Loucy (cell line): ENCODE results near the gene GMEB2.

Experiments used
- H2AFZ ChIP-seq: fragments of 200-600 bp; sonication (generic); 2 replicates; pipeline ENCODE4 v1.6.0; 2016; ENCODE audit warnings: antibody characterized with exemption, mild to moderate bottlenecking, low read length, moderate library complexity
- H3F3A ChIP-seq: fragments of 200-600 bp; 2 replicates; pipeline ENCODE4 v1.6.0; 2016; ENCODE audit warnings: antibody characterized with exemption, low read depth, mild to moderate bottlenecking
- H3K27me3 ChIP-seq: fragments of 200-600 bp; sonication (generic); 2 replicates; pipeline ENCODE4 v1.6.1; 2014; ENCODE audit warnings: low read length, mild to moderate bottlenecking; ENCODE audit not compliant: insufficient read depth, poor library complexity, severe bottlenecking
- H3K36me3 ChIP-seq: fragments of 200-600 bp; sonication (generic); 2 replicates; pipeline ENCODE4 v1.6.1; 2016; ENCODE audit warnings: low read length; ENCODE audit not compliant: insufficient read depth
- H3K4me1 ChIP-seq: fragments of 200-600 bp; sonication (generic); 2 replicates; pipeline ENCODE4 v1.5.1; 2014; ENCODE audit warnings: low read length, mild to moderate bottlenecking; ENCODE audit not compliant: insufficient read depth, poor library complexity, severe bottlenecking
- H3K4me2 ChIP-seq: fragments of 200-600 bp; sonication (generic); 2 replicates; pipeline ENCODE4 v1.6.0; 2014; ENCODE audit warnings: antibody characterized with exemption, low read length, low read depth, mild to moderate bottlenecking; ENCODE audit not compliant: poor library complexity, severe bottlenecking
- H3K4me3 ChIP-seq: fragments of 200-600 bp; sonication (generic); 2 replicates; pipeline ENCODE4 v1.5.1; 2014; ENCODE audit warnings: low read length, mild to moderate bottlenecking, mixed read lengths; ENCODE audit not compliant: poor library complexity, severe bottlenecking
- H3K79me2 ChIP-seq: fragments of 200-600 bp; sonication (generic); 2 replicates; pipeline ENCODE4 v1.6.1; 2014; ENCODE audit warnings: low read length; ENCODE audit not compliant: insufficient read depth
- H3K9ac ChIP-seq: fragments of 200-600 bp; sonication (generic); 2 replicates; pipeline ENCODE4 v1.6.0; 2014; ENCODE audit warnings: mild to moderate bottlenecking, low read depth, low read length, moderate library complexity; ENCODE audit not compliant: poor library complexity, severe bottlenecking
- H3K9me2 ChIP-seq: fragments of 200-600 bp; sonication (generic); replicated peaks from 2 replicates; pipeline ENCODE4 v1.6.1; 2016; ENCODE audit warnings: low read depth, low read length, mixed read lengths
- H3K9me3 ChIP-seq: fragments of 200-600 bp; sonication (generic); 2 replicates; pipeline ENCODE4 v1.6.1; 2014; ENCODE audit warnings: mild to moderate bottlenecking, antibody characterized with exemption, low read length, low read depth; ENCODE audit not compliant: insufficient read depth
- H4K20me1 ChIP-seq: fragments of 200-600 bp; sonication (generic); 2 replicates; pipeline ENCODE4 v1.6.0; 2014; ENCODE audit warnings: antibody characterized with exemption, low read length, mild to moderate bottlenecking; ENCODE audit not compliant: insufficient read depth, poor library complexity, severe bottlenecking
- EZH2phosphoT487 ChIP-seq: fragments of 200-600 bp; IDR thresholded peaks from 2 replicates; pipeline ENCODE4 v1.6.1; 2018; ENCODE audit warnings: antibody characterized with exemption, mild to moderate bottlenecking, moderate library complexity, borderline replicate concordance
- TF ChIP-seq, protein P1 (sequence below): fragments of 200-600 bp; sonication (generic); conservative IDR thresholded peaks from 2 replicates; pipeline ENCODE4 v1.5.1; 2014; ENCODE audit warnings: mild to moderate bottlenecking, antibody characterized with exemption, low read length

The GMEB2 gene

DNA sequence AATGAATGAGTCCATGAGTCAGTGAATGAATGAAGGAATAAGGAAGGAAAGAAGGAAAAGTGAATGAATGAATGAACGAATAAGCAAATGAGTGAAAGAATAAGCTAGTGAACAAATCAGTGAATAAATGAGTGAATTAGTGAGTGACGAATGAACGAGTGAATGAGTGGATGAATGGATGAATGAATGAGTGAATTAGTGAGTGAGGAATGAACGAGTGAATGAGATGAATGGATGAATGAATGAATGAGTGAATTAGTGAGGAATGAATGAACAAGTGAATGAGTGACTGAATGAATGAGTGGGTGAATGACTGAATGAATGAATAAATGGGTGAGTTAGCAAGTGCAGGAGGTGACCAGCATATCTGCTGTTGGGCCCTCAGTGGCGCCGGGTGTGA is 83.2 kb downstream of the GMEB2 start:
- Histone ChIP-seq H3K4me2 (no peak overlapping the region), H3K9me2 (no peaks in the 10 kb centered on the region), H3K4me1 (no peaks in the 10 kb centered on the region), H2AFZ (no peak overlapping the region), H3K9me3 (no peaks in the 10 kb centered on the region), H3K36me3 (no peaks in the 10 kb centered on the region), H3K9ac (no peak overlapping the region), H3F3A (no peaks in the 10 kb centered on the region), H4K20me1 (no peaks in the 10 kb centered on the region), H3K27me3 (no peaks in the 10 kb centered on the region), H3K79me2 (no peaks in the 10 kb centered on the region), H3K4me3 (no peak overlapping the region)
- TF ChIP-seq, protein P1, sequence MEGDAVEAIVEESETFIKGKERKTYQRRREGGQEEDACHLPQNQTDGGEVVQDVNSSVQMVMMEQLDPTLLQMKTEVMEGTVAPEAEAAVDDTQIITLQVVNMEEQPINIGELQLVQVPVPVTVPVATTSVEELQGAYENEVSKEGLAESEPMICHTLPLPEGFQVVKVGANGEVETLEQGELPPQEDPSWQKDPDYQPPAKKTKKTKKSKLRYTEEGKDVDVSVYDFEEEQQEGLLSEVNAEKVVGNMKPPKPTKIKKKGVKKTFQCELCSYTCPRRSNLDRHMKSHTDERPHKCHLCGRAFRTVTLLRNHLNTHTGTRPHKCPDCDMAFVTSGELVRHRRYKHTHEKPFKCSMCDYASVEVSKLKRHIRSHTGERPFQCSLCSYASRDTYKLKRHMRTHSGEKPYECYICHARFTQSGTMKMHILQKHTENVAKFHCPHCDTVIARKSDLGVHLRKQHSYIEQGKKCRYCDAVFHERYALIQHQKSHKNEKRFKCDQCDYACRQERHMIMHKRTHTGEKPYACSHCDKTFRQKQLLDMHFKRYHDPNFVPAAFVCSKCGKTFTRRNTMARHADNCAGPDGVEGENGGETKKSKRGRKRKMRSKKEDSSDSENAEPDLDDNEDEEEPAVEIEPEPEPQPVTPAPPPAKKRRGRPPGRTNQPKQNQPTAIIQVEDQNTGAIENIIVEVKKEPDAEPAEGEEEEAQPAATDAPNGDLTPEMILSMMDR: no peak
- no peak for TF ChIP-seq EZH2phosphoT487

DNA sequence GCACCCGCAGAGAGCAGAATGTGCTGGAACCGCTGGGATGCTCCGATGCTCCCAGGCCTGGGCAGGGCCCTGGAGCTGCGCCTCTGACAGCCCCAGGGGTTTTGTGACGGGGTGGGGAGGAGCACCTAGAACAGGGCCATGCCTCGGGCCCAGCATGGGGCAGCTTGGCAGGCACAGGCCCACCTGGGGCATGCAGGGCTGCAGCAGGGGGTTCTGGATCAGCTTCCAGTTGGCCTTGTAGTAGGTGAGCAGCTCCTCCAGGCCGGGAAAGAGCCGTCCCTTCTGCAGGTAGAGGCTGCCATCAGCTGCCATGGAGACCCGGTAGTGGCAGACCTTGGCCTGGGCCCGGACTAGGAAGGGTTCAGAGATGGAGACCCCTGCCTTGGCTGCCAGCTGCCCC is 83.8 kb downstream of the GMEB2 start:
- H4K20me1 ChIP-seq: no peaks in the 10 kb centered on the region

DNA sequence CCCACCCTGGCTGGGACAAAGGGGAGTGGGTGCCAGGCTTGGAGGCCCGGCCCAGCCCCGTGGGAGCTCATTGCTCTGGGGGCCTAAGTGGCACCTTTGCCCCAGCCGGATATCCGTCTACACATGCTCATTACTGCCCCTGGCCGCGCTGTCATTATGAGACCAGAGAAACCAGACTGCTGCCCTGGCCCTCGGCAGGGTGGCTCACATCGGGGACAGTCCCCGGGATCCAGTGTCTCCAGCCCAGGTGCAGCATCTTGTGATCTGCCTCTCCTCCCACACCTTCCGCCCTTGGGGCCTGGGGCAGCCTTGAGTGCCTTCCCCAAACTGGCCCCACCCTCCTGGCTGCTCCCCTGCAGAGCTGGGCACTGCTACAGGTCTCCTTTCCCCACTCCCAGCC is 84.2 kb downstream of the GMEB2 start:
- Histone ChIP-seq H3K4me2 (no peak overlapping the region), H3K27me3 (no peaks in the 10 kb centered on the region)

More for the DNA sequence above, 83.8 kb downstream of the GMEB2 start:
- Histone ChIP-seq H3K9me2 (no peaks in the 10 kb centered on the region), H2AFZ (no peak overlapping the region), H3K9me3 (no peaks in the 10 kb centered on the region), H3F3A (no peaks in the 10 kb centered on the region), H3K4me3 (no peak overlapping the region), H3K36me3 (no peaks in the 10 kb centered on the region), H3K4me1 (peaks cover 4% of the 10 kb centered on the region), H3K27me3 (no peaks in the 10 kb centered on the region), H3K79me2 (no peaks in the 10 kb centered on the region), H3K4me2 (no peak overlapping the region), H3K9ac (no peak overlapping the region)
- TF ChIP-seq, protein P1: no peak
- TF ChIP-seq EZH2phosphoT487: no peak

More for the DNA sequence above, 84.2 kb downstream of the GMEB2 start:
- Histone ChIP-seq H2AFZ (no peak overlapping the region), H3K9ac (no peak overlapping the region), H3K79me2 (no peaks in the 10 kb centered on the region), H3K36me3 (no peaks in the 10 kb centered on the region), H3K9me2 (no peaks in the 10 kb centered on the region), H3K4me1 (peaks cover 6% of the 10 kb centered on the region), H3K4me3 (no peak overlapping the region), H3F3A (no peaks in the 10 kb centered on the region), H3K9me3 (no peaks in the 10 kb centered on the region), H4K20me1 (no peaks in the 10 kb centered on the region)
- TF ChIP-seq, protein P1: no peak
